ENCODE measurements around the gene MLPH. TPM values are rescaled to one million over a fixed set of nuclear protein-coding genes. Genes with fewer than 3 reads are reported as not detected.

MLPH gene
- total RNA-seq, 4 donors from 2014 or later = 59.7 to 889 (median 182) TPM

- peak overlapping the region in 1 of 4 donors; percentile 5 for H3K4me3 ChIP-seq
- in situ Hi-C loops (cut with MboI; ENCODE audit: low pct_ligation_motif_present in 1 of 4, low pct_unique_long_range_greater_than_20kb in 1 of 4, low sequenced_read_pairs in 3 of 4) = loop anchor here in 1 of 4 donors (25.0 kb wide), 1 partner anchor 138 kb away; no protein-coding TSS in a partner anchor
- WGBS, 2 donors (ENCODE audit: low coverage in 1 of 2) = 79 to 82% methylated on average over 2 to 9 of the region's 9 CpGs
These were observed 112.5 kb downstream of the MLPH start for GRCh38 chr2:237599465-237600110.

GRCh38 chr2:237600205-237600846 is 113.3 kb downstream of the MLPH start:
- WGBS, 2 donors (ENCODE audit: low coverage in 1 of 2) = 66% methylated on average over 16 of the region's 16 CpGs; no CpG with 5 or more reads in 1 of the 2 donors
- DNase-seq = no peak
- H3K9me3 ChIP-seq = no peaks in the 10 kb centered on the region
- H3K36me3 ChIP-seq = no peaks in the 10 kb centered on the region
- peak overlapping the region; percentile 38 to 65 (median 56) for H3K27ac ChIP-seq
- TF ChIP-seq EP300 (IDR thresholded peaks at IDR 0.05; ENCODE audit: low read depth) = no peak
- no peak for TF ChIP-seq POLR2AphosphoS5 (IDR thresholded peaks at IDR 0.05)
- no peak for TF ChIP-seq POLR2A (IDR thresholded peaks at IDR 0.05)
- TF ChIP-seq CTCF (IDR thresholded peaks at IDR 0.05) = no peak
- in situ Hi-C loops (cut with MboI; ENCODE audit: low pct_ligation_motif_present in 1 of 4, low pct_unique_long_range_greater_than_20kb in 1 of 4, low sequenced_read_pairs in 3 of 4) = no loop called here
- intact Hi-C loops (cut with DNase I; ENCODE audit: low total_unique reads) = no loop called here
- peak overlapping the region in 1 of 4 donors; percentile 5 for H3K4me3 ChIP-seq
- H3K27me3 ChIP-seq = no peaks in the 10 kb centered on the region
- peaks cover 0 to 20% (median under 1%) of the 10 kb centered on the region in 4 donors for H3K4me1 ChIP-seq

More at GRCh38 chr2:237599465-237600110, 112.5 kb downstream of the MLPH start:
- peak overlapping the region; percentile 38 to 65 (median 56) for H3K27ac ChIP-seq
- no peak for TF ChIP-seq CTCF (IDR thresholded peaks at IDR 0.05)
- TF ChIP-seq POLR2AphosphoS5 (IDR thresholded peaks at IDR 0.05) = no peak
- TF ChIP-seq POLR2A (IDR thresholded peaks at IDR 0.05) = no peak
- no peak for TF ChIP-seq EP300 (IDR thresholded peaks at IDR 0.05; ENCODE audit: low read depth)
- H3K36me3 ChIP-seq = no peaks in the 10 kb centered on the region
- no peak for DNase-seq
- intact Hi-C loops (cut with DNase I; ENCODE audit: low total_unique reads) = loop anchor here (10.0 kb wide), 1 partner anchor 75 kb away; no protein-coding TSS in a partner anchor
- peaks cover 0 to 20% (median 4%) of the 10 kb centered on the region in 4 donors for H3K4me1 ChIP-seq
- H3K27me3 ChIP-seq = no peaks in the 10 kb centered on the region
- no peaks in the 10 kb centered on the region for H3K9me3 ChIP-seq

- no peaks in the 10 kb centered on the region for H3K36me3 ChIP-seq
- H3K4me1 ChIP-seq = peaks cover 0 to 20% (median 0%) of the 10 kb centered on the region in 4 donors
- DNase-seq = no peak
- intact Hi-C loops (cut with DNase I; ENCODE audit: low total_unique reads) (no loop called here), in situ Hi-C loops (cut with MboI; ENCODE audit: low pct_ligation_motif_present in 1 of 4, low pct_unique_long_range_greater_than_20kb in 1 of 4, low sequenced_read_pairs in 3 of 4) (no loop called here)
- H3K27me3 ChIP-seq = no peaks in the 10 kb centered on the region
- no peak for TF ChIP-seq POLR2A (IDR thresholded peaks at IDR 0.05)
- TF ChIP-seq EP300 (IDR thresholded peaks at IDR 0.05; ENCODE audit: low read depth) = no peak
- TF ChIP-seq CTCF (IDR thresholded peaks at IDR 0.05) = no peak
- no peak for TF ChIP-seq POLR2AphosphoS5 (IDR thresholded peaks at IDR 0.05)
- H3K27ac ChIP-seq = no peak overlapping the region
- no peak overlapping the region for H3K4me3 ChIP-seq
- WGBS, 2 donors (ENCODE audit: low coverage in 1 of 2) = 93% methylated on average over 14 of the region's 14 CpGs; no CpG with 5 or more reads in 1 of the 2 donors
- no peaks in the 10 kb centered on the region for H3K9me3 ChIP-seq
These were observed 114.5 kb downstream of the MLPH start for GRCh38 chr2:237601453-237602116.

- in situ Hi-C loops (cut with MboI; ENCODE audit: low pct_ligation_motif_present in 1 of 4, low pct_unique_long_range_greater_than_20kb in 1 of 4, low sequenced_read_pairs in 3 of 4) = no loop called here
- H3K27ac ChIP-seq = no peak overlapping the region
- intact Hi-C loops (cut with DNase I; ENCODE audit: low total_unique reads) = no loop called here
- H3K4me1 ChIP-seq = peaks cover 0 to 20% (median 0%) of the 10 kb centered on the region in 4 donors
- no peak for DNase-seq
- no peaks in the 10 kb centered on the region for H3K9me3 ChIP-seq
- TF ChIP-seq POLR2AphosphoS5 (IDR thresholded peaks at IDR 0.05) (no peak), POLR2A (IDR thresholded peaks at IDR 0.05) (no peak), EP300 (IDR thresholded peaks at IDR 0.05; ENCODE audit: low read depth) (no peak), CTCF (IDR thresholded peaks at IDR 0.05) (no peak)
- H3K4me3 ChIP-seq = no peak overlapping the region
- H3K36me3 ChIP-seq = no peaks in the 10 kb centered on the region
- WGBS, 2 donors (ENCODE audit: low coverage in 1 of 2) = 81 to 88% methylated on average over 4 to 7 of the region's 7 CpGs
- no peaks in the 10 kb centered on the region for H3K27me3 ChIP-seq
These were observed 115.4 kb downstream of the MLPH start for GRCh38 chr2:237602409-237602808.

All from transverse colon (tissue), 4 donors.